GM19099 (cell line): Measurements from ENCODE around the gene DNAH1.

Source experiments
- POLR2A ChIP-seq: IDR thresholded peaks from 3 replicates; pipeline ENCODE4 v1.6.1; 2011; ENCODE audit warnings: low read depth; ENCODE audit not compliant: insufficient read length; ENCODE audit errors: extremely low read depth

DNAH1 gene

GRCh38 chr3:52403955-52404354 is 87.8 kb downstream of the DNAH1 start:
- no peak for TF ChIP-seq POLR2A

- TF ChIP-seq POLR2A, result no peak
Measured at GRCh38 chr3:52404391-52404790, 88.3 kb downstream of the DNAH1 start.

- no peak for TF ChIP-seq POLR2A
Measured at GRCh38 chr3:52405066-52405465, 88.9 kb downstream of the DNAH1 start.

- TF ChIP-seq POLR2A, result no peak
Measured at GRCh38 chr3:52405601-52406110, 89.5 kb downstream of the DNAH1 start.

- no peak for TF ChIP-seq POLR2A
Measured at GRCh38 chr3:52406231-52406661, 90.1 kb downstream of the DNAH1 start.

- TF ChIP-seq POLR2A, result no peak
Measured at GRCh38 chr3:52406791-52407510, 90.8 kb downstream of the DNAH1 start.

GRCh38 chr3:52407779-52408178 is 91.7 kb downstream of the DNAH1 start:
- TF ChIP-seq POLR2A, result no peak

- TF ChIP-seq POLR2A, result no peak
Measured at GRCh38 chr3:52408466-52408865, 92.3 kb downstream of the DNAH1 start.

- no peak for TF ChIP-seq POLR2A
Measured at GRCh38 chr3:52415800-52416199, 99.7 kb downstream of the DNAH1 start.

GRCh38 chr3:52420388-52420787 is 104.3 kb downstream of the DNAH1 start:
- TF ChIP-seq POLR2A, result no peak

- no peak for TF ChIP-seq POLR2A
Measured at GRCh38 chr3:52422669-52423068, 106.5 kb downstream of the DNAH1 start.

- no peak for TF ChIP-seq POLR2A
Measured at GRCh38 chr3:52423173-52423572, 107.1 kb downstream of the DNAH1 start.

GRCh38 chr3:52428151-52429005 is 112.3 kb downstream of the DNAH1 start:
- TF ChIP-seq POLR2A, result no peak

- TF ChIP-seq POLR2A, result no peak
Measured at GRCh38 chr3:52429031-52429430, 112.9 kb downstream of the DNAH1 start.

GRCh38 chr3:52429779-52430415 is 113.8 kb downstream of the DNAH1 start:
- no peak for TF ChIP-seq POLR2A
